22Rv1 (cell line): ENCODE results near the gene CDC14B.

Source experiments
- CTCF ChIP-seq: fragments of 450-650 bp; IDR thresholded peaks from 2 replicates; pipeline ENCODE4 v1.5.1; 2017; ENCODE audit warnings: mild to moderate bottlenecking
- ZFX ChIP-seq: fragments of 450-650 bp; IDR thresholded peaks from 2 replicates; pipeline ENCODE4 v1.6.1; 2017; ENCODE audit warnings: antibody characterized with exemption, borderline replicate concordance

DNA sequence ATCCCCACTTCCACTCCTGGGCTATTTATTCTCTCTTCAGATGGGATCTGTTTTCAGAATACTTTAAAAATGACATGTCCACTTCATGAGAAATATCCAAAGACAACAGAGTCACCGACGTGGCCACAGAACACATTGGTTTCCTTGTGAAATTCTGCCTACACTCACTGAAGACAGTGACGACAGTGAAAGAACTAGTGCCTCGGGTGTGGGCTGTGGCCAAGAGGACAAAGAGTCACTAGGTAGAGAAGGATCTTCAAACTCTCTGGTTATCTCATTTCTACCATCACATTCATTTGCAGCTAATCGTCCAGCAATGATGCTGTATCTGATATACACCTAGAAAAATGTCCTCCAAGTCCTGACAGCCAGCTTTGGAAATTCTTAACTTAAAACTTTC lies 110.6 kb downstream of the CDC14B start:
- TF ChIP-seq CTCF, result no peak
- TF ChIP-seq ZFX, result no peak
